CD4-positive, alpha-beta T cell treated with Interleukin-21 for 1 hour (primary cell): ENCODE data around the gene CHAC1.
"Not testable (repeated sequence)": the region's sequence is repeated elsewhere in the genome, so short reads cannot be mapped to it uniquely, and the experiment has no call there.

Experiments
- DNase-seq: peaks from one replicate; pipeline ENCODE4 v3.0.0-alpha.2; 2020

CHAC1 gene

GRCh38 chr15:40958723-40959122, 5.5 kb downstream of the CHAC1 start:
- DNase-seq: no peak

- DNase-seq: no peak
Measured at GRCh38 chr15:40959331-40960141, 6.3 kb downstream of the CHAC1 start.

GRCh38 chr15:40960151-40960885, 7.0 kb downstream of the CHAC1 start:
- no peak for DNase-seq

GRCh38 chr15:40960925-40961324, 7.7 kb downstream of the CHAC1 start:
- no peak for DNase-seq

- not testable (repeated sequence) for DNase-seq
Measured at GRCh38 chr15:40961740-40962139, 8.5 kb downstream of the CHAC1 start.

- not testable (repeated sequence) for DNase-seq
Measured at GRCh38 chr15:40962317-40962716, 9.0 kb downstream of the CHAC1 start.

- DNase-seq: no peak
Measured at GRCh38 chr15:40963201-40963600, 9.9 kb downstream of the CHAC1 start.

- no peak for DNase-seq
Measured at GRCh38 chr15:40964006-40964405, 10.7 kb downstream of the CHAC1 start.

- no peak for DNase-seq
Measured at GRCh38 chr15:40964634-40965033, 11.4 kb downstream of the CHAC1 start.

GRCh38 chr15:40968290-40969085, 15.2 kb downstream of the CHAC1 start:
- DNase-seq: no peak

GRCh38 chr15:40969363-40969762, 16.1 kb downstream of the CHAC1 start:
- DNase-seq: no peak

- no peak for DNase-seq
Measured at GRCh38 chr15:40974879-40975278, 21.6 kb downstream of the CHAC1 start.

- DNase-seq: no peak
Measured at GRCh38 chr15:40976819-40977218, 23.5 kb downstream of the CHAC1 start.

- no peak for DNase-seq
Measured at GRCh38 chr15:40978141-40978540, 24.9 kb downstream of the CHAC1 start.

GRCh38 chr15:40978562-40978961, 25.3 kb downstream of the CHAC1 start:
- no peak for DNase-seq

- DNase-seq: no peak
Measured at GRCh38 chr15:40981186-40981585, 27.9 kb downstream of the CHAC1 start.

- no peak for DNase-seq
Measured at GRCh38 chr15:40982855-40983254, 29.6 kb downstream of the CHAC1 start.

- DNase-seq: no peak
Measured at GRCh38 chr15:40984406-40984805, 31.1 kb downstream of the CHAC1 start.

- no peak for DNase-seq
Measured at GRCh38 chr15:40984964-40985363, 31.7 kb downstream of the CHAC1 start.

- DNase-seq: no peak
Measured at GRCh38 chr15:40985541-40986330, 32.5 kb downstream of the CHAC1 start.

- no peak for DNase-seq
Measured at GRCh38 chr15:40986820-40987219, 33.5 kb downstream of the CHAC1 start.

GRCh38 chr15:40988156-40988555, 34.9 kb downstream of the CHAC1 start:
- no peak for DNase-seq

GRCh38 chr15:40990080-40990479, 36.8 kb downstream of the CHAC1 start:
- no peak for DNase-seq
